Iris pigment epithelial cell (primary cell): ENCODE data around the gene THSD4.

Experiments
- DNase-seq: peaks from one replicate; pipeline ENCODE4 v3.0.0-alpha.2; 2011; ENCODE audit warnings: low read depth

Gene THSD4

GRCh38 chr15:71114887-71115566 is at the start of gene THSD4:
THSD4 (plus strand) TSS chr15:71115471.
- peak; percentile 74 for DNase-seq

- DNase-seq, result peak; percentile 97
Observed at GRCh38 chr15:71066983-71067382, 48.3 kb upstream of the THSD4 start.

GRCh38 chr15:71069693-71070092 is 45.6 kb upstream of the THSD4 start:
- no peak for DNase-seq

GRCh38 chr15:71071529-71071928 is 43.7 kb upstream of the THSD4 start:
- DNase-seq, result no peak

- DNase-seq, result no peak
Observed at GRCh38 chr15:71072423-71072822, 42.8 kb upstream of the THSD4 start.

- no peak for DNase-seq
Observed at GRCh38 chr15:71078506-71079207, 36.6 kb upstream of the THSD4 start.

GRCh38 chr15:71079208-71080044 is 35.8 kb upstream of the THSD4 start:
- DNase-seq, result peak; percentile 79

- no peak for DNase-seq
Observed at GRCh38 chr15:71080166-71080565, 35.1 kb upstream of the THSD4 start.

GRCh38 chr15:71080705-71081104 is 34.6 kb upstream of the THSD4 start:
- DNase-seq, result peak; percentile 98

- no peak for DNase-seq
Observed at GRCh38 chr15:71082803-71083202, 32.5 kb upstream of the THSD4 start.

- DNase-seq, result no peak
Observed at GRCh38 chr15:71083349-71083748, 31.9 kb upstream of the THSD4 start.

GRCh38 chr15:71084264-71084663 is 31.0 kb upstream of the THSD4 start:
- DNase-seq, result no peak

- no peak for DNase-seq
Observed at GRCh38 chr15:71085809-71086208, 29.5 kb upstream of the THSD4 start.

GRCh38 chr15:71088155-71088554 is 27.1 kb upstream of the THSD4 start:
- no peak for DNase-seq

GRCh38 chr15:71088683-71089082 is 26.6 kb upstream of the THSD4 start:
- no peak for DNase-seq

- DNase-seq, result no peak
Observed at GRCh38 chr15:71089801-71090200, 25.5 kb upstream of the THSD4 start.

GRCh38 chr15:71091601-71092000 is 23.7 kb upstream of the THSD4 start:
- DNase-seq, result no peak

- no peak for DNase-seq
Observed at GRCh38 chr15:71092056-71092600, 23.1 kb upstream of the THSD4 start.

- peak; percentile 86 for DNase-seq
Observed at GRCh38 chr15:71093054-71094024, 21.9 kb upstream of the THSD4 start.

GRCh38 chr15:71094137-71094536 is 21.1 kb upstream of the THSD4 start:
- no peak for DNase-seq

- DNase-seq, result peak; percentile 54
Observed at GRCh38 chr15:71096676-71097075, 18.6 kb upstream of the THSD4 start.
